Nucleus accumbens (tissue), 56 donors: Measurements from ENCODE around the gene GKN1.
A peak's percentile ranks its signal among the peaks of the same experiment; 100 is the strongest.

Experiments
- DNase-seq, 56 donors: peaks; one replicate each; lab custom pipeline; 2025; lab: John Stamatoyannopoulos, UW

The GKN1 gene

GRCh38 chr2:68974251-68974650, at the start of gene GKN1:
GKN1 (plus strand) TSS chr2:68974636; CDS start chr2:68974678, 42 bp downstream.
- no peak for DNase-seq

GRCh38 chr2:68925295-68925896, 49.0 kb upstream of the GKN1 start:
- DNase-seq: peak in 6 of 56 donors; percentile 3 to 32 (median 10)

- DNase-seq: no peak
Measured at GRCh38 chr2:68926796-68927195, 47.6 kb upstream of the GKN1 start.

- DNase-seq: no peak
Measured at GRCh38 chr2:68931149-68931711, 43.2 kb upstream of the GKN1 start.

GRCh38 chr2:68931799-68932198, 42.6 kb upstream of the GKN1 start:
- no peak for DNase-seq

- no peak for DNase-seq
Measured at GRCh38 chr2:68932402-68932801, 42.0 kb upstream of the GKN1 start.

GRCh38 chr2:68934021-68934420, 40.4 kb upstream of the GKN1 start:
- DNase-seq: no peak

- DNase-seq: no peak
Measured at GRCh38 chr2:68935471-68935870, 39.0 kb upstream of the GKN1 start.

GRCh38 chr2:68936427-68936826, 38.0 kb upstream of the GKN1 start:
- DNase-seq: no peak

- DNase-seq: no peak
Measured at GRCh38 chr2:68936889-68937288, 37.5 kb upstream of the GKN1 start.

- no peak for DNase-seq
Measured at GRCh38 chr2:68937346-68938055, 36.9 kb upstream of the GKN1 start.

- no peak for DNase-seq
Measured at GRCh38 chr2:68938938-68939337, 35.5 kb upstream of the GKN1 start.

- no peak for DNase-seq
Measured at GRCh38 chr2:68939962-68940361, 34.5 kb upstream of the GKN1 start.

GRCh38 chr2:68940369-68940768, 34.1 kb upstream of the GKN1 start:
- no peak for DNase-seq

GRCh38 chr2:68942827-68943226, 31.6 kb upstream of the GKN1 start:
- no peak for DNase-seq

- peak in 40 of 56 donors; percentile 5 to 66 (median 18) for DNase-seq
Measured at GRCh38 chr2:68943581-68944568, 30.6 kb upstream of the GKN1 start.

- DNase-seq: no peak
Measured at GRCh38 chr2:68946117-68946516, 28.3 kb upstream of the GKN1 start.

GRCh38 chr2:68948710-68949109, 25.7 kb upstream of the GKN1 start:
- DNase-seq: no peak

- DNase-seq: no peak
Measured at GRCh38 chr2:68951899-68952298, 22.5 kb upstream of the GKN1 start.

- DNase-seq: no peak
Measured at GRCh38 chr2:68952887-68953521, 21.4 kb upstream of the GKN1 start, which contains the start of gene GKN2. GKN2 (minus strand) TSS chr2:68952893; CDS start chr2:68952861, 32 bp downstream.
